Measurements from ENCODE around the gene RIMKLA.

GRCh38 chr1:42359466-42359865, 21.1 kb upstream of the RIMKLA start:
- TF ChIP-seq POLR2A (IDR thresholded peaks at IDR 0.05): no peak
- TF ChIP-seq, protein P1, sequence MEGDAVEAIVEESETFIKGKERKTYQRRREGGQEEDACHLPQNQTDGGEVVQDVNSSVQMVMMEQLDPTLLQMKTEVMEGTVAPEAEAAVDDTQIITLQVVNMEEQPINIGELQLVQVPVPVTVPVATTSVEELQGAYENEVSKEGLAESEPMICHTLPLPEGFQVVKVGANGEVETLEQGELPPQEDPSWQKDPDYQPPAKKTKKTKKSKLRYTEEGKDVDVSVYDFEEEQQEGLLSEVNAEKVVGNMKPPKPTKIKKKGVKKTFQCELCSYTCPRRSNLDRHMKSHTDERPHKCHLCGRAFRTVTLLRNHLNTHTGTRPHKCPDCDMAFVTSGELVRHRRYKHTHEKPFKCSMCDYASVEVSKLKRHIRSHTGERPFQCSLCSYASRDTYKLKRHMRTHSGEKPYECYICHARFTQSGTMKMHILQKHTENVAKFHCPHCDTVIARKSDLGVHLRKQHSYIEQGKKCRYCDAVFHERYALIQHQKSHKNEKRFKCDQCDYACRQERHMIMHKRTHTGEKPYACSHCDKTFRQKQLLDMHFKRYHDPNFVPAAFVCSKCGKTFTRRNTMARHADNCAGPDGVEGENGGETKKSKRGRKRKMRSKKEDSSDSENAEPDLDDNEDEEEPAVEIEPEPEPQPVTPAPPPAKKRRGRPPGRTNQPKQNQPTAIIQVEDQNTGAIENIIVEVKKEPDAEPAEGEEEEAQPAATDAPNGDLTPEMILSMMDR (IDR thresholded peaks at IDR 0.05): no peak

All from vagina (tissue), 2 donors.